A549 (cell line): Measurements from ENCODE around the gene ARHGEF6.

ENCODE experiments used
- MAFK ChIP-seq: fragments of 450-650 bp; IDR thresholded peaks from 2 replicates; pipeline ENCODE4 v1.6.1; 2014; ENCODE audit not compliant: partially characterized antibody
- POLR2A ChIP-seq: IDR thresholded peaks from 2 replicates; pipeline ENCODE4 v1.6.1; 2012; ENCODE audit warnings: mild to moderate bottlenecking, low read length
- REST ChIP-seq: fragments of 200-600 bp; sonication (generic); IDR thresholded peaks from 2 replicates; pipeline ENCODE4 v1.6.1; 2016; ENCODE audit warnings: antibody characterized with exemption, mild to moderate bottlenecking, moderate library complexity

DNA sequence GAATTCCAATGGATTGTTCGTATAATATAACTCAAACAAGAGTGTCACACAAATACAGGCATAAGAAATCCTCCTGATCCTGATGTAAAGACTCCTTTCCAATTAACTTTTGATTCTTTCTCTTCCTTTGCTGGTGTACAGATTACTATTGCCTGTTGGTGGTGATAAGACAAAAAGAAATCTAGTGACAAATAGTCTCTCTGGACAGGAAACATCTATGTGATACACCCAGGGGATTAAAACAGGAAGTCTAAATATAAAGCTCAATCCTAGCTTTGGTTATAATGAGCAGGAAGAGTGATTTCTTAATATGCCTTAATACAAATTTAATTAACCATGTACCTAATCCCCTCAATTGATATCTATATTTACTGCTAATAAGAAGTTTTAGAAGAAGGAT, 45.1 kb downstream of the ARHGEF6 start:
- no peak for TF ChIP-seq REST
- TF ChIP-seq POLR2A: no peak
- TF ChIP-seq MAFK: no peak
